ENCODE data around the gene S100A6.

Gene S100A6

GRCh38 chr1:153544453-153545066 lies 8.8 kb upstream of the S100A6 start:
- no peak for DNase-seq

GRCh38 chr1:153543736-153544135 lies 7.9 kb upstream of the S100A6 start:
- DNase-seq: no peak

- DNase-seq: no peak
Measured at GRCh38 chr1:153542956-153543711, 7.3 kb upstream of the S100A6 start.

DNA sequence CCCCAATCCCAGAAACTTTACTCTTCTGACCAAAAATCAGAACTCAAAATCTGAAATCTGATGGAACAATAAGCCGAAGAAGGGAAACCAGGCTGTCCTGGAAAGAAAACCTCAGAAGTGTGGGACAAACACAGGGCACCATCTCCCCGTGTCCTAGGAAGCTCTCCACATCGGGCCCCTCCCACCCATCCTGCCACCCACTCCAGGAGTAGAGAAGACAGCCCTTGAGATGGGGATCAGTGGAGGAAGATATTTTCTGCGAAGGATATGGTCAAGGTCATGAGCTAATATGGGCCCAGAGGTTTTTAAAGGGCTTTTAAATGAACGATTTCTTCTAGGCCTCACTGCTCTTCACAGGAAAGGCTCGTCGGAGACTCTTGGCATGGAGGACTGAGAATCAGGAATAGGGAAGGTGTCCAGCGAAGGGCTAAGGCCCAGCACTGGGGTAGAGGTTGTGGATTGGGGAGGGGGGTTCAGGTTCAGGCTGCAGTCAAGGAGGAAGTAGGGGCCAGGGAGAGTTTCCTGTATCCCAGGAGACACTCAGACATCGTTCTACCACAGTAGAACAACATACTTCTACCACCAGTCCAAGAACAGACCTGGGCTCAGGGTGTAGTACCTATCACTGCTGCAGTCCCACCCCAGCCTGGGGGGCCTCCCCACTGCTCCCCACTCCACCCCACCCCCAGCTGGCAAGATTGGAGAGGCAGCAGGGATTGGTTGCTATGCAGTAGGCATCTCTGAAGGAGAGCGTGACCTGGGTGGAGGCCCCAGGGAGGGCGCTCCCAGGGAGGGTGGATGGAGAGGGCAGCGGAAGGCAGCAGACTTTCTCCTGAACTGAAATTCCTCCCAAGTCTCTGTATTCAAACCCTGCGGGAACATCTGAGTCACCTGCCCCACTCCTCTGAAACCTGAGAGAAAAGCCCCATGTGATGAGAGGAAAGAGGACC lies 6.1 kb upstream of the S100A6 start:
- no peak for DNase-seq

GRCh38 chr1:153540394-153541361 lies 4.9 kb upstream of the S100A6 start, which contains the start of gene S100A5:
Gene S100A5 (minus strand): TSS chr1:153540934. CDS start chr1:153540191, 743 bp downstream.
- DNase-seq: no peak

- DNase-seq: no peak
Measured at GRCh38 chr1:153539395-153540093, 3.8 kb upstream of the S100A6 start.

DNA sequence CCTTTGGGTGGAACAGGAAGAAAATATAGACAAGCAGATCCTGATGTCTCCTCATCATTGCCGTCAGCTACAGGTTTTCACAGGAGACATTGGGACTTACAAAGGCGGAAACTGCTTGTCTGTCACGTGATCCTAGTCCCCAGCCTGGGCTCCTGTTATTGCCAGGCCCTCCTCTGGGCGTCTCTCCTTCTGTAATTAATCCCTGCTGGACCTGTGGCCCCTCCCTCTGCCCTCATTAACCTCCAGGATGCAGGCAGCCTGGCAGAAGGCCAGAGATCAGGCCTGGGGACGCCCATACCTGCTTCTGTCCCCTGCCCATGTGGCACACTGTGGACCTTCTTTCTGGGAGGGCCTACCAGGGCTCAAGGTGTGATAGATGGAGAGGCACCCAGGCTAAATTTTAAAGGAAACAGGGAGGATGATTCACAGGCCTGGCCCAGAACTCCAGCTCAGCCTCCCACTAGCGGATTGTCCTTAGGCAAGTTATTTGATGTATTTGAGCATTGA lies 2.6 kb upstream of the S100A6 start:
- DNase-seq: peak; percentile 42

- no peak for DNase-seq
Measured at GRCh38 chr1:153537376-153537730, 1.6 kb upstream of the S100A6 start.

DNA sequence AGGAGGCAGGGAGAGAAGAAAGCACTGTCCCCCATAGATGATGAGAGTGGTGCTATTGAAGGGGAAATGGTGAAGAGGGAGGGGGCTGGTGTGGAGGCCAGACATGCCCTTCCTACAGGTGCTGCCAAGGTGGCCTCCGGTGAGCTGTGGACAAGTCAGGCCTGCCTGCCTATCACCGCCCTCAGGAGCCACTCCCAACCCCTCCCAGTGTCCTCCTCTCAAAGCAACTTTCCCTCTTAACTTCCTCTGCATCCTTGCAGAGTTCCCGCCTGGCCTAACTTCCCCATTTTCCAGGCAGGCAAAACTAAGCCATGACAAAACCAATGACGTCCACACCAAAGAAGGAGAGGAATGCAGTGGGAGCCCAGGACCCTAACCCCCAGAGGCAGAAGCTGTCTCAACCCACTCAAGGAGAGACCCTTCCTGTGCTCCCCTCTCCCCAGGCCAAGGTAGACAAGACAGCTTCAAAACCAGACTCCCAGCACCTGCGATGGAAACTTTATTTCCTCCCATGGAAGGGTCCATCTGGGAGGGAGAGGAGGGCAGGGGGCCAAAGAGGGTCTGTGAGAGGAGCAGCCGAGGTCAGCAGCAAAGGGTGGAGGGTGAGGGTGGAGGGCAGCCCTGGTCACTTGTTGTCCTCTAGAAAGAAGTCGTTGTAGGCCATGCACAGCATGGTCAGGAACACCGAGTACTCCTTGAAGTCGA lies 1.0 kb upstream of the S100A6 start:
- DNase-seq: no peak

- peak; percentile 43 for DNase-seq
Measured at GRCh38 chr1:153536012-153536670, 350 bp upstream of the S100A6 start.

DNA sequence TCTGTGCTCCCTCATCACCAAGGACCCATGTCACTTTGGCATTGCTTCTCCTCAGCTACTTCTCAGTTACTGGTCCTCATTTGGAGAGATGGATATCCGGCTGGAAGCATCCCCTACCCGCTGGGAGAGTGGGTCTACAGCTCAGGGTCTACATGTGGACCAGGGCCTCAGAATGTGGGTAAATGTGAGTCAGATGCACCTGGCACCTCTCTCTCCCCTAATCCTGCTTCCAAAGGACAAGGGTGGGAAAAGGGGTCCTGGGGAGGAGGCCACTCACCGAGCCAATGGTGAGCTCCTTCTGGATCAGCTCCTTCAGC lies 908 bp downstream of the S100A6 start:
- DNase-seq: no peak

- no peak for DNase-seq
Measured at GRCh38 chr1:153534226-153534924, 1.4 kb downstream of the S100A6 start.

- peak; percentile 48 for DNase-seq
Measured at GRCh38 chr1:153533689-153534201, 2.0 kb downstream of the S100A6 start.

- DNase-seq: peak; percentile 96
Measured at GRCh38 chr1:153532769-153533599, 2.8 kb downstream of the S100A6 start.

DNA sequence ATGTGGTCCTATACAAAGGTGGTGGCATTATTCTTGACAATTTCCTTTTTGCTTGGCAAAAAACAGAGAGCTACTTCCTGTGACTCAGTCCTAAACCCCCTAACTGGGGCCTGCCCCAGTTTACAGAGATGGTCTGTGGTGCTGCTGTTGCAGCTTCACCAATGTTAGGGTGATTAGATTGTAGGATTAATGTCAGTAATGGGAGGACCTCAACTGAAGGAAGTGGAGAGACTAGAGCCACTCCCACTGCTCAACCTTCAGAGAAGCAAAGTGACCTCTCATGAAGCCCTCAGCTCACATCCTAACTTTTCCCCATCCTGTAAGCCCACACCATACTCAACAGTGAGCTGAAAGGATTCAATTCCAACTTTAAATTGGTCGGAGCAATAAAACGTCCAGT lies 3.6 kb downstream of the S100A6 start:
- DNase-seq: no peak

GRCh38 chr1:153531638-153532037 lies 4.2 kb downstream of the S100A6 start:
- DNase-seq: no peak

DNA sequence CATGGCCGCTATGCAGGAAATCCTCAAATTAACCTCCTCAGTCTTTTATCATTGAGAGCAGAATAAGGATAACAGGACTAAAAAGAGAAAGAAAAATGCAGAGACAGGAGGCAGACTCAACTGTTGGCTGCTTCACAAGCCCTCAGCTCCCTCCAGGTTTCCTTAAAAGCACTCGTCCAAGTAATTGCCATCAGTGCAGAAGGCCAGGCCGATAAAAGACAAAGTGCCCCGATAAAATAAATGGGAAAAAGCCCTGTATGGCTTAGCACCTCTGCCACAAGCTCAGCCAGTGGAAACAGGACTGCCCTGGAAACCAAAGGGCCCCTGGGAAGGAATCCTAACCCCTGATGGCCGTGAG lies 8.1 kb downstream of the S100A6 start:
- DNase-seq: no peak

DNA sequence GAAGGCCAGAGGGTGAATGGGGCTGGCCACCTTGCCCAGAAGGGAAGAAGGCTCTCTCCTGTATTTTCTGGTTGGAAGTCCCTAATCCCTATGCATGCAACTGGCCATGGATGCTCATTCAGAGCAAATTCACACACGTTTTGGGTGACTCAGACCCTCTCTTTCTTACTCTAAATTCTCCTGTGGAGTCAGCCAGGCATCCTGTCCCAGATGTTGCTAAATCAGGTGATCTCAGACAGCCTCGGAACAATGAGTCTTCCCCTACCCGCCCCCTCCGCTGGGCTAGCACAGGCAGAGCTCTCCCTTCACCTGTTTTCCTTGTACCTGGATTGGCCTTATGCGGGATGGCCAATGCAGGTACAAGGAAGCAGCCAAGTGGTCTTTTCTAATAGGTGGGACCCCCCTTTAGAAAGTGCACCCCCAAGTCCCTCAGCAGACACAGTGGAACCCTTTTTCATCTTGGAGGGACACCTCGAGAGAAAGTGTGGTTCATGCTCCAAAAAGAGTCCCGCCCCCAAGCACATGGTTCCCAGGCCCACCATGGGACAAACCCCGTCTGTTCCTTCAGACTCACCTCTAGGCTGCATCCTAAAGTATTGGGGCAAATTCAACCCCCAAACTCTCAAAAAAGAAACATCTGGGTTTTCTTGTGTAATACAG lies 8.6 kb downstream of the S100A6 start:
- DNase-seq: no peak
